Liver (tissue), 3 donors: Measurements from ENCODE around the gene CENPF.

Experiments used
- EGR1 ChIP-seq, 2 donors: IDR thresholded peaks; 2 replicates each; pipeline ENCODE4 v1.6.1; 2016 to 2018; ENCODE audit warnings: antibody characterized with exemption in 2 of 2, low read depth in 2 of 2
- HNF4A ChIP-seq, 2 donors: conservative IDR thresholded peaks; 2 replicates each; pipeline ENCODE4 v1.6.1; 2016; ENCODE audit warnings: antibody characterized with exemption in 2 of 2, mild to moderate bottlenecking in 2 of 2
- RXRA ChIP-seq, 2 donors: IDR thresholded peaks; 2 replicates each; pipeline ENCODE4 v1.6.1; 2017 to 2018; ENCODE audit warnings: antibody characterized with exemption in 2 of 2, mild to moderate bottlenecking in 1 of 2
- SP1 ChIP-seq: IDR thresholded peaks from 2 replicates; pipeline ENCODE4 v1.6.1; 2018; ENCODE audit warnings: antibody characterized with exemption, mild to moderate bottlenecking
- YY1 ChIP-seq: IDR thresholded peaks from 2 replicates; pipeline ENCODE4 v1.6.1; 2016; ENCODE audit warnings: antibody characterized with exemption, mild to moderate bottlenecking
- TF ChIP-seq, protein P1 (sequence below): fragments of 150-350 bp; IDR thresholded peaks from 2 replicates; pipeline ENCODE4 v1.5.1; 2017; ENCODE audit warnings: improper control_type of control experiment, low read depth, low read length; ENCODE audit not compliant: missing input control
- TF ChIP-seq, protein P2 (sequence below): IDR thresholded peaks from 2 replicates; pipeline ENCODE4 v1.6.1; 2016; ENCODE audit warnings: antibody characterized with exemption, mild to moderate bottlenecking
- TF ChIP-seq, protein P3 (sequence below): IDR thresholded peaks from 2 replicates; pipeline ENCODE4 v1.6.1; 2016; ENCODE audit warnings: antibody characterized with exemption
- donor health status: healthy.
- donor health status: healthy.

DNA sequence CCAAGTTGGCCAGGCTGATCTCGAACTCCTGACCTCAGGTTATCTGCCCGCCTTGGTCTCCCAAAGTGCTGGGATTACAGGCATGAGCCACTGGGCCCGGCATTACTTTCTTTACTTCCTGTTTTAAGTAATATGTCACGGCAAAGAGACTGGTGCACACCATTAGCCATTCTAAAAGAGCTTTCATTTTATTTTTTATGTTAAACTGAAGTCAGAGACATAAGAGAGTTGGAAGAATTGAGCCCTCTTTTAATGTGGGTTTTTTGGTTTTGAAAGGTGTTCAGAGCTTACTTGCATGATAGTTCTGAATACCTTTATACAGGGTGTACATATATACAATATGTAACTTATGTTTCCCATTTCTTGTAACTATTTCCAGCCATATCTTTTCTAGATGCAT lies 14.3 kb downstream of the CENPF start:
- TF ChIP-seq EGR1 (IDR thresholded peaks at IDR 0.05; ENCODE audit: low read depth in 2 of 2), result no peak
- TF ChIP-seq, protein P1, sequence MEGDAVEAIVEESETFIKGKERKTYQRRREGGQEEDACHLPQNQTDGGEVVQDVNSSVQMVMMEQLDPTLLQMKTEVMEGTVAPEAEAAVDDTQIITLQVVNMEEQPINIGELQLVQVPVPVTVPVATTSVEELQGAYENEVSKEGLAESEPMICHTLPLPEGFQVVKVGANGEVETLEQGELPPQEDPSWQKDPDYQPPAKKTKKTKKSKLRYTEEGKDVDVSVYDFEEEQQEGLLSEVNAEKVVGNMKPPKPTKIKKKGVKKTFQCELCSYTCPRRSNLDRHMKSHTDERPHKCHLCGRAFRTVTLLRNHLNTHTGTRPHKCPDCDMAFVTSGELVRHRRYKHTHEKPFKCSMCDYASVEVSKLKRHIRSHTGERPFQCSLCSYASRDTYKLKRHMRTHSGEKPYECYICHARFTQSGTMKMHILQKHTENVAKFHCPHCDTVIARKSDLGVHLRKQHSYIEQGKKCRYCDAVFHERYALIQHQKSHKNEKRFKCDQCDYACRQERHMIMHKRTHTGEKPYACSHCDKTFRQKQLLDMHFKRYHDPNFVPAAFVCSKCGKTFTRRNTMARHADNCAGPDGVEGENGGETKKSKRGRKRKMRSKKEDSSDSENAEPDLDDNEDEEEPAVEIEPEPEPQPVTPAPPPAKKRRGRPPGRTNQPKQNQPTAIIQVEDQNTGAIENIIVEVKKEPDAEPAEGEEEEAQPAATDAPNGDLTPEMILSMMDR, result no peak
- TF ChIP-seq, protein P2, sequence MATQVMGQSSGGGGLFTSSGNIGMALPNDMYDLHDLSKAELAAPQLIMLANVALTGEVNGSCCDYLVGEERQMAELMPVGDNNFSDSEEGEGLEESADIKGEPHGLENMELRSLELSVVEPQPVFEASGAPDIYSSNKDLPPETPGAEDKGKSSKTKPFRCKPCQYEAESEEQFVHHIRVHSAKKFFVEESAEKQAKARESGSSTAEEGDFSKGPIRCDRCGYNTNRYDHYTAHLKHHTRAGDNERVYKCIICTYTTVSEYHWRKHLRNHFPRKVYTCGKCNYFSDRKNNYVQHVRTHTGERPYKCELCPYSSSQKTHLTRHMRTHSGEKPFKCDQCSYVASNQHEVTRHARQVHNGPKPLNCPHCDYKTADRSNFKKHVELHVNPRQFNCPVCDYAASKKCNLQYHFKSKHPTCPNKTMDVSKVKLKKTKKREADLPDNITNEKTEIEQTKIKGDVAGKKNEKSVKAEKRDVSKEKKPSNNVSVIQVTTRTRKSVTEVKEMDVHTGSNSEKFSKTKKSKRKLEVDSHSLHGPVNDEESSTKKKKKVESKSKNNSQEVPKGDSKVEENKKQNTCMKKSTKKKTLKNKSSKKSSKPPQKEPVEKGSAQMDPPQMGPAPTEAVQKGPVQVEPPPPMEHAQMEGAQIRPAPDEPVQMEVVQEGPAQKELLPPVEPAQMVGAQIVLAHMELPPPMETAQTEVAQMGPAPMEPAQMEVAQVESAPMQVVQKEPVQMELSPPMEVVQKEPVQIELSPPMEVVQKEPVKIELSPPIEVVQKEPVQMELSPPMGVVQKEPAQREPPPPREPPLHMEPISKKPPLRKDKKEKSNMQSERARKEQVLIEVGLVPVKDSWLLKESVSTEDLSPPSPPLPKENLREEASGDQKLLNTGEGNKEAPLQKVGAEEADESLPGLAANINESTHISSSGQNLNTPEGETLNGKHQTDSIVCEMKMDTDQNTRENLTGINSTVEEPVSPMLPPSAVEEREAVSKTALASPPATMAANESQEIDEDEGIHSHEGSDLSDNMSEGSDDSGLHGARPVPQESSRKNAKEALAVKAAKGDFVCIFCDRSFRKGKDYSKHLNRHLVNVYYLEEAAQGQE, result no peak
- TF ChIP-seq RXRA (IDR thresholded peaks at IDR 0.05), result no peak
- no peak for TF ChIP-seq HNF4A (conservative IDR thresholded peaks at IDR 0.05)
- TF ChIP-seq, protein P3, sequence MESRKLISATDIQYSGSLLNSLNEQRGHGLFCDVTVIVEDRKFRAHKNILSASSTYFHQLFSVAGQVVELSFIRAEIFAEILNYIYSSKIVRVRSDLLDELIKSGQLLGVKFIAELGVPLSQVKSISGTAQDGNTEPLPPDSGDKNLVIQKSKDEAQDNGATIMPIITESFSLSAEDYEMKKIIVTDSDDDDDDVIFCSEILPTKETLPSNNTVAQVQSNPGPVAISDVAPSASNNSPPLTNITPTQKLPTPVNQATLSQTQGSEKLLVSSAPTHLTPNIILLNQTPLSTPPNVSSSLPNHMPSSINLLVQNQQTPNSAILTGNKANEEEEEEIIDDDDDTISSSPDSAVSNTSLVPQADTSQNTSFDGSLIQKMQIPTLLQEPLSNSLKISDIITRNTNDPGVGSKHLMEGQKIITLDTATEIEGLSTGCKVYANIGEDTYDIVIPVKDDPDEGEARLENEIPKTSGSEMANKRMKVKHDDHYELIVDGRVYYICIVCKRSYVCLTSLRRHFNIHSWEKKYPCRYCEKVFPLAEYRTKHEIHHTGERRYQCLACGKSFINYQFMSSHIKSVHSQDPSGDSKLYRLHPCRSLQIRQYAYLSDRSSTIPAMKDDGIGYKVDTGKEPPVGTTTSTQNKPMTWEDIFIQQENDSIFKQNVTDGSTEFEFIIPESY, result no peak
- no peak for TF ChIP-seq YY1
- TF ChIP-seq SP1, result no peak
